Tibial nerve (tissue), 4 donors: ENCODE results near the gene SPECC1.

ENCODE experiments used
- CTCF ChIP-seq, 5 experiments: fragments of 200-600 bp in 3 of 5; fragments of 450-650 bp in 2 of 5; sonication (generic) in 3 of 5; IDR thresholded peaks; one replicate each; pipeline ENCODE4 v1.5.1; 2016 to 2019; ENCODE audit warnings: antibody characterized with exemption in 5 of 5, mild to moderate bottlenecking in 3 of 5, moderate library complexity in 2 of 5
- EP300 ChIP-seq, 2 donors: sonication (generic); formaldehyde crosslinking; IDR thresholded peaks; one replicate each; pipeline ENCODE4 v1.6.1; 2017; ENCODE audit warnings: antibody characterized with exemption in 2 of 2, mild to moderate bottlenecking in 1 of 2
- POLR2A ChIP-seq, 2 donors: fragments of 450-650 bp; IDR thresholded peaks; one replicate each; pipeline ENCODE4 v1.6.1; 2017; ENCODE audit warnings: antibody characterized with exemption in 2 of 2, mild to moderate bottlenecking in 2 of 2, moderate library complexity in 2 of 2

GRCh38 chr17:19992803-19993713 is 16.1 kb upstream of the SPECC1 start:
- peak; percentile 49 to 87 (median 68) for TF ChIP-seq CTCF (IDR thresholded peaks at IDR 0.05)
- no peak for TF ChIP-seq POLR2A (IDR thresholded peaks at IDR 0.05)
- peak; percentile 32 to 33 for TF ChIP-seq EP300 (IDR thresholded peaks at IDR 0.05)
